OCI-LY1 (cell line): ENCODE data around the gene TKTL1.

ENCODE experiments used
- CTCF ChIP-seq: fragments of 200-600 bp; sonication (generic), shearing (Covaris generic); IDR thresholded peaks from 2 replicates; pipeline ENCODE4 v1.5.1; 2017; ENCODE audit warnings: mild to moderate bottlenecking, antibody characterized with exemption, low read length, moderate library complexity, mixed read lengths
- EZH2 ChIP-seq: fragments of 200-600 bp; sonication (generic), shearing (Covaris generic); IDR thresholded peaks from 2 replicates; pipeline ENCODE4 v1.8.0; 2017; ENCODE audit warnings: borderline replicate concordance, mixed run types, mild to moderate bottlenecking, antibody characterized with exemption, low read length, moderate library complexity, mixed read lengths

- TF ChIP-seq CTCF, result no peak
- no peak for TF ChIP-seq EZH2
These were observed 33.1 kb downstream of the TKTL1 start for GRCh38 chrX:154328646-154329045.
